A549 (cell line): Measurements from ENCODE around the gene PBX3. TPM values are rescaled to one million over a fixed set of nuclear protein-coding genes. Genes with fewer than 3 reads are reported as not detected.

Source experiments
- ATAC-seq, 2 experiments: fragments of 200-7000 bp in 1 of 2; fragments of >200 bp in 1 of 2; cut with Nextera tagmentation in 1 of 2; cut with Tn5 transposase in 1 of 2; 3 replicates each; pipeline versions ENCODE4 v1.8.0 to v1.9.1; 2018 to 2020; ENCODE audit warnings: mild to moderate bottlenecking in 1 of 2, moderate library complexity in 1 of 2
- CTCF ChIA-PET: fragments of 300-600 bp; sonication (Branson Sonifier 250); formaldehyde crosslinking; extraction: SDS; loops from one replicate; lab custom pipeline; 2021; ENCODE audit warnings: antibody characterized with exemption, inconsistent platforms; lab: Yijun Ruan, JAX
- POLR2A ChIA-PET: fragments of 350-600 bp; formaldehyde crosslinking; extraction: SDS; loops from one replicate; lab custom pipeline; 2021; ENCODE audit warnings: antibody characterized with exemption, inconsistent platforms; lab: Yijun Ruan, JAX
- DNase-seq, 2 experiments: peaks; one replicate each; pipeline versions ENCODE4 v3.0.0 to v3.0.0-alpha.2; 2011 to 2016; ENCODE audit warnings: low read depth in 1 of 2, low spot score in 1 of 2
- FAIRE-seq: peaks from 2 replicates; lab custom pipeline; 2011; peaks lifted over from hg19 to GRCh38; lab: Jason Lieb, UNC
- H3K27ac ChIP-seq, 2 experiments: fragments of >200 bp; sonication (Bioruptor Twin); formaldehyde crosslinking; 3 replicates each; pipeline ENCODE4 v1.5.1; 2016 to 2017
- H3K4me1 ChIP-seq: fragments of >200 bp; sonication (Bioruptor Twin); formaldehyde crosslinking; 3 replicates; pipeline ENCODE4 v1.6.1; 2016
- H3K4me2 ChIP-seq: fragments of >200 bp; sonication (Bioruptor Twin); formaldehyde crosslinking; 3 replicates; pipeline ENCODE4 v1.6.1; 2016
- H3K4me3 ChIP-seq: fragments of >200 bp; sonication (Bioruptor Twin); formaldehyde crosslinking; 3 replicates; pipeline ENCODE4 v1.5.1; 2016
- H3K9me3 ChIP-seq: fragments of >200 bp; sonication (Bioruptor Twin); formaldehyde crosslinking; 3 replicates; pipeline ENCODE4 v1.6.1; 2016
- CHD2 ChIP-seq: fragments of 150-350 bp; IDR thresholded peaks from 2 replicates; pipeline ENCODE4 v1.6.1; 2014; ENCODE audit warnings: low read length; ENCODE audit not compliant: partially characterized antibody
- E2F6 ChIP-seq: IDR thresholded peaks from 2 replicates; pipeline ENCODE4 v1.6.1; 2012; ENCODE audit warnings: low read depth, borderline replicate concordance
- EHMT2 ChIP-seq: fragments of 200-600 bp; sonication (generic); IDR thresholded peaks from 2 replicates; pipeline ENCODE4 v1.6.1; 2016; ENCODE audit warnings: antibody characterized with exemption, low read depth, mild to moderate bottlenecking, moderate library complexity
- FOSL2 ChIP-seq, 2 experiments: fragments of 450-650 bp in 1 of 2; fragments of >200 bp in 1 of 2; sonication (Bioruptor Twin) in 1 of 2; formaldehyde crosslinking; IDR thresholded peaks; 2 replicates each; pipeline versions ENCODE4 v1.5.0 to v1.6.1; 2016 to 2020; ENCODE audit warnings: mild to moderate bottlenecking in 1 of 2, moderate library complexity in 1 of 2
- JUN ChIP-seq, 2 experiments: fragments of >200 bp; sonication (Bioruptor Twin); formaldehyde crosslinking; IDR thresholded peaks; 2 replicates in 1 of 2; 3 replicates in 1 of 2; pipeline ENCODE4 v1.6.1; 2016 to 2017
- MAFK ChIP-seq: fragments of 450-650 bp; IDR thresholded peaks from 2 replicates; pipeline ENCODE4 v1.6.1; 2014; ENCODE audit not compliant: partially characterized antibody
- MAZ ChIP-seq: fragments of 150-350 bp; IDR thresholded peaks from 2 replicates; pipeline ENCODE4 v1.6.1; 2014; ENCODE audit warnings: antibody characterized with exemption, low read depth, low read length, borderline replicate concordance
- NPAS2 ChIP-seq: fragments of 250-450 bp; sonication (Bioruptor Pico); IDR thresholded peaks from 2 replicates; pipeline ENCODE4 v1.8.0; 2022; ENCODE audit warnings: mild to moderate bottlenecking, moderate library complexity, borderline replicate concordance
- NR3C1 ChIP-seq: fragments of >200 bp; sonication (Bioruptor Twin); formaldehyde crosslinking; IDR thresholded peaks from 3 replicates; pipeline ENCODE4 v1.6.1; 2017
- TFCP2L1 ChIP-seq: fragments of 250-450 bp; sonication (Bioruptor Pico); IDR thresholded peaks from 2 replicates; pipeline ENCODE4 v1.5.0; 2021; ENCODE audit warnings: mild to moderate bottlenecking
- TP53 ChIP-seq: fragments of 250-450 bp; sonication (Bioruptor Pico); IDR thresholded peaks from 2 replicates; pipeline ENCODE4 v1.5.0; 2021; ENCODE audit warnings: mild to moderate bottlenecking, moderate library complexity
- USF2 ChIP-seq: fragments of 450-650 bp; IDR thresholded peaks from 2 replicates; pipeline ENCODE4 v1.6.1; 2014; ENCODE audit warnings: antibody characterized with exemption
- ZFP36 ChIP-seq: fragments of 450-650 bp; IDR thresholded peaks from 2 replicates; pipeline ENCODE4 v1.6.1; 2014; ENCODE audit warnings: borderline replicate concordance; ENCODE audit not compliant: partially characterized antibody
- ZSCAN20 ChIP-seq: fragments of 250-450 bp; sonication (Bioruptor Pico); IDR thresholded peaks from 2 replicates; pipeline ENCODE4 v1.8.0; 2022; ENCODE audit warnings: mild to moderate bottlenecking, moderate library complexity
- WGBS: methylation state at CpG from one replicate; pipeline ENCODE4 v1.1.6; 2017; ENCODE audit errors: missing lambda C conversion rate; 5-methylcytosine and 5-hydroxymethylcytosine counted together
- polyA plus RNA-seq, 4 experiments: library from polyadenylated mRNA; depleted of rRNA in 3 of 4; stranded (reverse); fragments of >200 nt; fragmentation: RNase III in 1 of 4; extraction: RNeasy Plus Mini Kit Qiagen cat#74134 plus additional on column Dnase treatment in 1 of 4; gene quantifications; 2 replicates in 3 of 4; 3 replicates in 1 of 4; pipeline ENCODE4 v1.2.3, GENCODE V29; 2011 to 2017
- TF ChIP-seq, protein P1 (sequence below): fragments of 250-450 bp; sonication (Bioruptor Pico); IDR thresholded peaks from 2 replicates; pipeline ENCODE4 v1.5.0; 2021; ENCODE audit warnings: mild to moderate bottlenecking, moderate library complexity, borderline replicate concordance
- TF ChIP-seq, protein P2 (sequence below): IDR thresholded peaks from 2 replicates; pipeline ENCODE4 v1.6.1; 2012
- TF ChIP-seq, protein P3 (sequence below): fragments of 200-600 bp; sonication (generic); IDR thresholded peaks from 2 replicates; pipeline ENCODE4 v1.6.1; 2016; ENCODE audit warnings: antibody characterized with exemption, mild to moderate bottlenecking, moderate library complexity

The PBX3 gene
- polyA plus RNA-seq, 2 of the 4 experiments (the other 2 are of a cell fraction) = 10.7 to 23.5 TPM

GRCh38 chr9:125843646-125844045, 96.5 kb downstream of the PBX3 start:
- POLR2A ChIA-PET = no interaction called here
- CTCF ChIA-PET = interaction anchor here (1.4 kb wide), 1 partner anchor 13 kb away, joined by 3 read pairs; no protein-coding TSS in a partner anchor
- 89% methylated on average over 5 of the region's 5 CpGs for WGBS
- no peak overlapping the region for H3K4me2 ChIP-seq
- H3K4me3 ChIP-seq = no peak overlapping the region
- ATAC-seq (no peak), DNase-seq (no peak), FAIRE-seq (no peak)
- TF ChIP-seq EHMT2 (no peak), E2F6 (no peak), ZFP36 (no peak), CHD2 (no peak), JUN (IDR thresholded peaks at IDR 0.05) (no peak), MAZ (no peak), ZSCAN20 (no peak), MAFK (no peak)
- TF ChIP-seq, protein P1, sequence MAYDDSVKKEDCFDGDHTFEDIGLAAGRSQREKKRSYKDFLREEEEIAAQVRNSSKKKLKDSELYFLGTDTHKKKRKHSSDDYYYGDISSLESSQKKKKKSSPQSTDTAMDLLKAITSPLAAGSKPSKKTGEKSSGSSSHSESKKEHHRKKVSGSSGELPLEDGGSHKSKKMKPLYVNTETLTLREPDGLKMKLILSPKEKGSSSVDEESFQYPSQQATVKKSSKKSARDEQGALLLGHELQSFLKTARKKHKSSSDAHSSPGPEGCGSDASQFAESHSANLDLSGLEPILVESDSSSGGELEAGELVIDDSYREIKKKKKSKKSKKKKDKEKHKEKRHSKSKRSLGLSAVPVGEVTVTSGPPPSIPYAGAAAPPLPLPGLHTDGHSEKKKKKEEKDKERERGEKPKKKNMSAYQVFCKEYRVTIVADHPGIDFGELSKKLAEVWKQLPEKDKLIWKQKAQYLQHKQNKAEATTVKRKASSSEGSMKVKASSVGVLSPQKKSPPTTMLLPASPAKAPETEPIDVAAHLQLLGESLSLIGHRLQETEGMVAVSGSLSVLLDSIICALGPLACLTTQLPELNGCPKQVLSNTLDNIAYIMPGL = no peak
- TF ChIP-seq, protein P2, sequence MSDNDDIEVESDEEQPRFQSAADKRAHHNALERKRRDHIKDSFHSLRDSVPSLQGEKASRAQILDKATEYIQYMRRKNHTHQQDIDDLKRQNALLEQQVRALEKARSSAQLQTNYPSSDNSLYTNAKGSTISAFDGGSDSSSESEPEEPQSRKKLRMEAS = no peak
- no peaks in the 10 kb centered on the region for H3K4me1 ChIP-seq
- H3K27ac ChIP-seq = no peak overlapping the region
- H3K9me3 ChIP-seq = no peaks in the 10 kb centered on the region

- no peak for ATAC-seq
- WGBS = 84% methylated on average over 3 of the region's 3 CpGs
- Histone ChIP-seq H3K27ac (no peak overlapping the region), H3K4me2 (no peak overlapping the region), H3K9me3 (no peaks in the 10 kb centered on the region)
- FAIRE-seq = no peak
- CTCF ChIA-PET = interaction anchor here (1.4 kb wide), 1 partner anchor 12 kb away, joined by 3 read pairs; no protein-coding TSS in a partner anchor
- TF ChIP-seq ZFP36 (no peak), FOSL2 (IDR thresholded peaks at IDR 0.05) (no peak), FOSL2 (CRISPR knock-in tag; IDR thresholded peaks at IDR 0.05) (no peak), NPAS2 (CRISPR knock-in tag) (no peak), USF2 (no peak)
- TF ChIP-seq, all 56 proteins: peak for 0
- DNase-seq = no peak
- POLR2A ChIA-PET = no interaction called here
- Histone ChIP-seq H3K4me1 (no peaks in the 10 kb centered on the region), H3K4me3 (no peak overlapping the region)
These were observed 97.4 kb downstream of the PBX3 start for GRCh38 chr9:125844611-125845010.

DNA sequence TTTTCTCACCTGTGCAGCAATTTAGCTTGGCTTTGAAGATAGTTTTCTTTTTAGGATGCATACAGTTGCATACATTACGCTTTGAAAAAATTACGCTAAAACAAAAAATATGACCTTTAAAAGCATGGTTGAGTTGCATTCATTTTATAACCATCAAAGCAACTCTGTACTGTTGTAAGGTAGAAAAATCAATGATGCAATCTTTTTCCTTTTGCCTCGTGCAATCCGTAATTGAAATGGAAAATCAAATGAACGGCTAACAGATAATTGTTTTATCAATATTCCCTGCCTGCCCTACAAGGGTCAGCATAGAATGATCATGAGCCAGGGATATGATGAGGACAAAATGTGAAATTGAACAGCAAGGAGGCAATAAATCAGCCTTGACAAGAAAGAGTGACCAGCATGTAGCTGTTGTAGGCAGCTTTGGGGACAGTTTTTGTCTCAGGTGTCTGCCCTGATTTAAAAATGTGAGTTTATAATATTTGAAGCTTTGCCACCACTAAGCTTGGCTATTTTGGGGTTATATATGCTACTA, 98.2 kb downstream of the PBX3 start:
- Histone ChIP-seq H3K9me3 (no peaks in the 10 kb centered on the region), H3K4me1 (no peaks in the 10 kb centered on the region), H3K27ac (no peak overlapping the region), H3K4me2 (no peak overlapping the region), H3K4me3 (no peak overlapping the region)
- DNase-seq (no peak), FAIRE-seq (no peak), ATAC-seq (no peak)
- WGBS = 94% methylated on average over 5 of the region's 5 CpGs
- ChIA-PET POLR2A (no interaction called here), CTCF (no interaction called here)
- TF ChIP-seq NR3C1 (no peak), TFCP2L1 (CRISPR knock-in tag) (no peak), TP53 (CRISPR knock-in tag) (no peak)
- TF ChIP-seq, protein P3, sequence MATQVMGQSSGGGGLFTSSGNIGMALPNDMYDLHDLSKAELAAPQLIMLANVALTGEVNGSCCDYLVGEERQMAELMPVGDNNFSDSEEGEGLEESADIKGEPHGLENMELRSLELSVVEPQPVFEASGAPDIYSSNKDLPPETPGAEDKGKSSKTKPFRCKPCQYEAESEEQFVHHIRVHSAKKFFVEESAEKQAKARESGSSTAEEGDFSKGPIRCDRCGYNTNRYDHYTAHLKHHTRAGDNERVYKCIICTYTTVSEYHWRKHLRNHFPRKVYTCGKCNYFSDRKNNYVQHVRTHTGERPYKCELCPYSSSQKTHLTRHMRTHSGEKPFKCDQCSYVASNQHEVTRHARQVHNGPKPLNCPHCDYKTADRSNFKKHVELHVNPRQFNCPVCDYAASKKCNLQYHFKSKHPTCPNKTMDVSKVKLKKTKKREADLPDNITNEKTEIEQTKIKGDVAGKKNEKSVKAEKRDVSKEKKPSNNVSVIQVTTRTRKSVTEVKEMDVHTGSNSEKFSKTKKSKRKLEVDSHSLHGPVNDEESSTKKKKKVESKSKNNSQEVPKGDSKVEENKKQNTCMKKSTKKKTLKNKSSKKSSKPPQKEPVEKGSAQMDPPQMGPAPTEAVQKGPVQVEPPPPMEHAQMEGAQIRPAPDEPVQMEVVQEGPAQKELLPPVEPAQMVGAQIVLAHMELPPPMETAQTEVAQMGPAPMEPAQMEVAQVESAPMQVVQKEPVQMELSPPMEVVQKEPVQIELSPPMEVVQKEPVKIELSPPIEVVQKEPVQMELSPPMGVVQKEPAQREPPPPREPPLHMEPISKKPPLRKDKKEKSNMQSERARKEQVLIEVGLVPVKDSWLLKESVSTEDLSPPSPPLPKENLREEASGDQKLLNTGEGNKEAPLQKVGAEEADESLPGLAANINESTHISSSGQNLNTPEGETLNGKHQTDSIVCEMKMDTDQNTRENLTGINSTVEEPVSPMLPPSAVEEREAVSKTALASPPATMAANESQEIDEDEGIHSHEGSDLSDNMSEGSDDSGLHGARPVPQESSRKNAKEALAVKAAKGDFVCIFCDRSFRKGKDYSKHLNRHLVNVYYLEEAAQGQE = no peak
- TF ChIP-seq, protein P2 = no peak
- TF ChIP-seq, all 56 proteins: peak for 0
